GM12878 (cell line): Measurements from ENCODE around the gene C5AR2. TPM values are rescaled to one million over a fixed set of nuclear protein-coding genes. Genes with fewer than 3 reads are reported as not detected.

Source experiments
- ATAC-seq: fragments of 200-7000 bp; cut with Tn5 transposase; 3 replicates; pipeline ENCODE4 v1.9.1; 2020; ENCODE audit warnings: mild to moderate bottlenecking, moderate library complexity
- BruUV-seq: library from RNA; stranded (reverse); fragments of 400-500 nt; replicated peaks from 2 replicates; lab custom pipeline; 2021; lab: Mats Ljungman, UMichigan
- CTCF ChIA-PET: fragments of 300-600 bp; sonication (Branson Sonifier 250); formaldehyde crosslinking; extraction: SDS; loops from one replicate; lab custom pipeline; 2021; ENCODE audit warnings: inconsistent platforms; lab: Yijun Ruan, JAX
- POLR2A ChIA-PET: fragments of 350-600 bp; formaldehyde crosslinking; extraction: SDS; loops from one replicate; lab custom pipeline; 2021; ENCODE audit warnings: inconsistent platforms; lab: Charles Lee
- RAD21 ChIA-PET: fragments of 300-600 bp; sonication (Branson Sonifier 250); formaldehyde crosslinking; loops from one replicate; lab custom pipeline; 2023; ENCODE audit warnings: antibody characterized with exemption; ENCODE audit not compliant: unreplicated experiment; lab: Charles Lee
- SMC1A ChIA-PET: fragments of 300-600 bp; sonication (Branson Sonifier 250); formaldehyde crosslinking; loops from one replicate; lab custom pipeline; 2023; ENCODE audit not compliant: unreplicated experiment, uncharacterized antibody; lab: Charles Lee
- DNase-seq: peaks from one replicate; pipeline ENCODE4 v3.0.0-alpha.2; 2011; ENCODE audit warnings: low read depth, low spot score
- FAIRE-seq: peaks from 3 replicates; lab custom pipeline; 2011; peaks lifted over from hg19 to GRCh38; lab: Jason Lieb, UNC
- H2AFZ ChIP-seq: 2 replicates; pipeline ENCODE4 v1.6.0; 2011; ENCODE audit warnings: low read depth, low read length, control low read depth; ENCODE audit not compliant: control insufficient read depth
- H3K27ac ChIP-seq: 2 replicates; pipeline ENCODE4 v1.5.1; 2011; ENCODE audit warnings: control low read depth; ENCODE audit not compliant: control insufficient read depth, insufficient read depth
- H3K27me3 ChIP-seq, 2 experiments: replicated peaks in 1 of 2; 2 replicates each; pipeline versions ENCODE4 v1.6.0 to v1.6.1; 2011; ENCODE audit warnings: low read length in 1 of 2; ENCODE audit not compliant: control insufficient read depth in 2 of 2, insufficient read depth in 2 of 2
- H3K36me3 ChIP-seq, 2 experiments: 2 replicates each; pipeline ENCODE4 v1.5.1; 2011; ENCODE audit warnings: low read length in 1 of 2; ENCODE audit not compliant: control insufficient read depth in 2 of 2, insufficient read depth in 2 of 2
- H3K4me1 ChIP-seq: 2 replicates; pipeline ENCODE4 v1.6.1; 2011; ENCODE audit warnings: mild to moderate bottlenecking, low read length, moderate library complexity, mixed read lengths; ENCODE audit not compliant: control insufficient read depth, insufficient read depth
- H3K4me2 ChIP-seq: 2 replicates; pipeline ENCODE4 v1.6.0; 2011; ENCODE audit warnings: control low read depth; ENCODE audit not compliant: control insufficient read depth, insufficient read depth
- H3K4me3 ChIP-seq: fragments of 200-600 bp; sonication (generic); 2 replicates; pipeline ENCODE4 v1.5.1; 2016
- H3K79me2 ChIP-seq: 2 replicates; pipeline ENCODE4 v1.6.0; 2011; ENCODE audit warnings: low read length; ENCODE audit not compliant: control insufficient read depth, insufficient read depth
- H3K9ac ChIP-seq: 2 replicates; pipeline ENCODE4 v1.8.0; 2011; ENCODE audit warnings: low read length, control low read depth, mixed read lengths; ENCODE audit not compliant: control insufficient read depth, insufficient read depth
- H3K9me3 ChIP-seq: replicated peaks from 3 replicates; pipeline ENCODE4 v1.5.1; 2011; ENCODE audit warnings: mild to moderate bottlenecking, low read length; ENCODE audit not compliant: control insufficient read depth, insufficient read depth
- H4K20me1 ChIP-seq: 2 replicates; pipeline ENCODE4 v1.6.0; 2011; ENCODE audit not compliant: control insufficient read depth, insufficient read depth
- BACH1 ChIP-seq: fragments of 450-650 bp; IDR thresholded peaks from 2 replicates; pipeline ENCODE4 v1.6.1; 2017; ENCODE audit warnings: mild to moderate bottlenecking, borderline replicate concordance
- CUX1 ChIP-seq: IDR thresholded peaks from 2 replicates; pipeline ENCODE4 v1.6.1; 2012; ENCODE audit warnings: improper control_type of control experiment, low read depth, low read length; ENCODE audit not compliant: insufficient replicate concordance
- HDGF ChIP-seq: fragments of 450-650 bp; IDR thresholded peaks from 2 replicates; pipeline ENCODE4 v1.6.1; 2016; ENCODE audit warnings: antibody characterized with exemption
- IRF4 ChIP-seq: IDR thresholded peaks from 2 replicates; pipeline ENCODE4 v1.6.1; 2011; ENCODE audit warnings: low read depth, low read length
- MEF2A ChIP-seq: IDR thresholded peaks from 2 replicates; pipeline ENCODE4 v1.6.1; 2011; ENCODE audit warnings: low read depth, mild to moderate bottlenecking, low read length, moderate library complexity; ENCODE audit not compliant: insufficient read depth
- RCOR1 ChIP-seq: conservative IDR thresholded peaks from 2 replicates; pipeline ENCODE4 v1.6.1; 2012; ENCODE audit warnings: low read depth, low read length, improper control_type of control experiment
- RELB ChIP-seq: fragments of 450-650 bp; IDR thresholded peaks from 2 replicates; pipeline ENCODE4 v1.6.1; 2017; ENCODE audit warnings: low read depth, mild to moderate bottlenecking, moderate library complexity
- SIN3A ChIP-seq: IDR thresholded peaks from 2 replicates; pipeline ENCODE4 v1.6.1; 2012; ENCODE audit warnings: low read depth, low read length, improper control_type of control experiment
- SKIL ChIP-seq: fragments of 450-650 bp; IDR thresholded peaks from 2 replicates; pipeline ENCODE4 v1.6.1; 2017; ENCODE audit warnings: mild to moderate bottlenecking, low read depth, inconsistent platforms; ENCODE audit not compliant: poor library complexity, severe bottlenecking
- SREBF2 ChIP-seq: IDR thresholded peaks from 2 replicates; pipeline ENCODE4 v1.6.1; 2012; ENCODE audit warnings: mild to moderate bottlenecking, low read length
- ZNF274 ChIP-seq: IDR thresholded peaks from one replicate; pipeline ENCODE4 v1.8.0; 2011; ENCODE audit not compliant: insufficient read length, insufficient read depth
- ZZZ3 ChIP-seq: IDR thresholded peaks from 2 replicates; pipeline ENCODE4 v1.6.1; 2011; ENCODE audit warnings: low read depth; ENCODE audit not compliant: control insufficient read depth, insufficient read length
- WGBS: methylation state at CpG from one replicate; pipeline ENCODE4 v1.1.6; 2016; ENCODE audit warnings: low lambda C conversion rate; ENCODE audit not compliant: insufficient replicate concordance, insufficient coverage; ENCODE audit errors: missing lambda C conversion rate; 5-methylcytosine and 5-hydroxymethylcytosine counted together
- in situ Hi-C: fragments of 300-500 bp; cut with MboI; formaldehyde crosslinking; loops from 9 replicates; pipeline ENCODE4 v1.14.3; 2018; ENCODE audit warnings: mixed read lengths
- intact Hi-C: fragments of 100-400 bp; cut with micrococcal nuclease; formaldehyde crosslinking; loops from one replicate; pipeline ENCODE4 v1.14.2; 2022; ENCODE audit not compliant: unreplicated experiment
- polyA plus RNA-seq, 11 experiments: library from polyadenylated mRNA; depleted of rRNA in 4 of 11; unstranded in 6 of 11; stranded (reverse) in 5 of 11; fragments of >200 nt; fragmentation: Nextera tagmentation in 4 of 11; fragmentation: Illumina TruSeq in 1 of 11; extraction: Ambion mirVana in 4 of 11; extraction: Trizol in 1 of 11; gene quantifications; 1 replicate in 1 of 11; 2 replicates in 10 of 11; pipeline versions ENCODE4 v1.2.1 to v1.2.3, GENCODE V29; 2011 to 2016; ENCODE audit warnings: inconsistent platforms in 2 of 11, missing spikeins in 2 of 11, low read depth in 1 of 11
- total RNA-seq, 4 experiments: library from RNA; depleted of rRNA in 3 of 4; stranded (reverse); fragments of >200 nt in 3 of 4; fragmentation: Illumina TruSeq in 1 of 4; extraction: Trizol in 1 of 4; gene quantifications; 2 replicates each; pipeline versions ENCODE4 v1.2.1 to v1.2.3, GENCODE V29; 2013 to 2021
- TF ChIP-seq, protein P1 (sequence below): fragments of 450-650 bp; IDR thresholded peaks from 2 replicates; pipeline ENCODE4 v1.6.1; 2017; ENCODE audit warnings: borderline replicate concordance

C5AR2 gene
- total and polyA plus RNA-seq, 10 of the 15 experiments (the other 5 are each of a cell fraction or from before 2014, with no cell fraction given), result 0.01 TPM; not detected in 9

- TF ChIP-seq ZNF274, result no peak
- TF ChIP-seq IRF4, result no peak
- TF ChIP-seq RCOR1, result no peak
- TF ChIP-seq BACH1, result no peak
- TF ChIP-seq SKIL, result no peak
- no peak for TF ChIP-seq SIN3A
- TF ChIP-seq RELB, result no peak
- TF ChIP-seq ZZZ3, result no peak
- TF ChIP-seq SREBF2, result no peak
- no peak for TF ChIP-seq MEF2A
- TF ChIP-seq CUX1, result no peak
- TF ChIP-seq, protein P1, sequence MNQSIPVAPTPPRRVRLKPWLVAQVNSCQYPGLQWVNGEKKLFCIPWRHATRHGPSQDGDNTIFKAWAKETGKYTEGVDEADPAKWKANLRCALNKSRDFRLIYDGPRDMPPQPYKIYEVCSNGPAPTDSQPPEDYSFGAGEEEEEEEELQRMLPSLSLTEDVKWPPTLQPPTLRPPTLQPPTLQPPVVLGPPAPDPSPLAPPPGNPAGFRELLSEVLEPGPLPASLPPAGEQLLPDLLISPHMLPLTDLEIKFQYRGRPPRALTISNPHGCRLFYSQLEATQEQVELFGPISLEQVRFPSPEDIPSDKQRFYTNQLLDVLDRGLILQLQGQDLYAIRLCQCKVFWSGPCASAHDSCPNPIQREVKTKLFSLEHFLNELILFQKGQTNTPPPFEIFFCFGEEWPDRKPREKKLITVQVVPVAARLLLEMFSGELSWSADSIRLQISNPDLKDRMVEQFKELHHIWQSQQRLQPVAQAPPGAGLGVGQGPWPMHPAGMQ, result no peak
- TF ChIP-seq HDGF, result no peak
- TF ChIP-seq, all 136 proteins: peak for 0
- ChIA-PET POLR2A (no interaction called here), CTCF (no interaction called here), SMC1A (no interaction called here), RAD21 (no interaction called here)
- no peaks in the 10 kb centered on the region for H3K79me2 ChIP-seq
- intact Hi-C loops (no loop called here), in situ Hi-C loops (no loop called here)
- no peak for DNase-seq
- no peak overlapping the region for H3K27ac ChIP-seq
- peaks cover 9 to 41% of the 10 kb centered on the region in 2 experiments; a peak in 3 of 4 replicates for H3K36me3 ChIP-seq
- no peak for FAIRE-seq
- H4K20me1 ChIP-seq, result no peaks in the 10 kb centered on the region
- H3K4me2 ChIP-seq, result no peak overlapping the region
- peaks cover 4% of the 10 kb centered on the region; the same call in 1 of the 2 replicates for H3K4me1 ChIP-seq
- H3K4me3 ChIP-seq, result no peak overlapping the region
- BruUV-seq, result no TSS peak
- no peak for ATAC-seq
- H3K27me3 ChIP-seq, result no peaks in the 10 kb centered on the region
- H3K9me3 ChIP-seq, result no peaks in the 10 kb centered on the region
- H2AFZ ChIP-seq, result no peak overlapping the region
- 92% methylated on average over 9 of the region's 16 CpGs for WGBS
- H3K9ac ChIP-seq, result no peak overlapping the region
Observed at GRCh38 chr19:47376589-47377144, 44.7 kb downstream of the C5AR2 start.
